T1000 (cell line): ENCODE measurements around the gene PXDN.
"Not testable (repeated sequence)": the region's sequence is repeated elsewhere in the genome, so short reads cannot be mapped to it uniquely, and the experiment has no call there.

ENCODE experiments used
- DNase-seq: peaks from one replicate; lab custom pipeline; 2025; ENCODE audit warnings: mixed read lengths; lab: John Stamatoyannopoulos, UW

PXDN gene

GRCh38 chr2:1681323-1682180, 62.8 kb downstream of the PXDN start:
- no peak for DNase-seq

GRCh38 chr2:1681017-1681318, 63.3 kb downstream of the PXDN start:
- no peak for DNase-seq

GRCh38 chr2:1680222-1681016, 63.9 kb downstream of the PXDN start:
- no peak for DNase-seq

- not testable (repeated sequence) for DNase-seq
These were observed 64.8 kb downstream of the PXDN start for GRCh38 chr2:1679488-1680039.

GRCh38 chr2:1679065-1679464, 65.2 kb downstream of the PXDN start:
- DNase-seq: not testable (repeated sequence)

GRCh38 chr2:1678609-1679008, 65.7 kb downstream of the PXDN start:
- no peak for DNase-seq

- DNase-seq: no peak
These were observed 66.5 kb downstream of the PXDN start for GRCh38 chr2:1677821-1678165.

- DNase-seq: no peak
These were observed 67.1 kb downstream of the PXDN start for GRCh38 chr2:1676913-1677820.

- DNase-seq: no peak
These were observed 68.0 kb downstream of the PXDN start for GRCh38 chr2:1676091-1676912.

GRCh38 chr2:1675633-1676032, 68.7 kb downstream of the PXDN start:
- peak; percentile 72 for DNase-seq

GRCh38 chr2:1674766-1675397, 69.4 kb downstream of the PXDN start:
- DNase-seq: no peak

GRCh38 chr2:1674276-1674675, 70.0 kb downstream of the PXDN start:
- no peak for DNase-seq

- DNase-seq: no peak
These were observed 71.0 kb downstream of the PXDN start for GRCh38 chr2:1673160-1673944.

- DNase-seq: no peak
These were observed 71.6 kb downstream of the PXDN start for GRCh38 chr2:1672738-1673137.

- DNase-seq: no peak
These were observed 72.4 kb downstream of the PXDN start for GRCh38 chr2:1671916-1672315.

- no peak for DNase-seq
These were observed 73.7 kb downstream of the PXDN start for GRCh38 chr2:1670636-1671035.

GRCh38 chr2:1665761-1666505, 78.4 kb downstream of the PXDN start:
- DNase-seq: no peak

- DNase-seq: no peak
These were observed 79.6 kb downstream of the PXDN start for GRCh38 chr2:1664698-1665097.

- DNase-seq: no peak
These were observed 80.2 kb downstream of the PXDN start for GRCh38 chr2:1664076-1664605.
